ENCODE results near the gene RHEBL1.

Gene RHEBL1

GRCh38 chr12:49018261-49019119 lies 51.3 kb downstream of the RHEBL1 start, which contains the start of gene PRKAG1:
Gene PRKAG1 (minus strand): TSS chr12:49018776. CDS start chr12:49018740, 36 bp downstream.
- peak; percentile 97 for DNase-seq

GRCh38 chr12:49017891-49018260 lies 51.9 kb downstream of the RHEBL1 start:
- DNase-seq, result peak; percentile 29

GRCh38 chr12:49015196-49015595 lies 54.6 kb downstream of the RHEBL1 start:
- DNase-seq, result no peak

Data from activated CD4-positive, alpha-beta T cell treated with anti-CD3 and anti-CD28 coated beads, Interleukin-2, amount 50 U/mL, for 1 hour (primary cell).